H1 (cell line): ENCODE measurements around the gene INPP5K. TPM values are rescaled to one million over a fixed set of nuclear protein-coding genes. Genes with fewer than 3 reads are reported as not detected.

Experiments used
- CTCF ChIA-PET: fragments of 300-600 bp; sonication (Branson Sonifier 250); formaldehyde crosslinking; loops from one replicate; lab custom pipeline; 2021; ENCODE audit not compliant: partially characterized antibody; lab: Charles Lee
- POLR2A ChIA-PET: fragments of 300-600 bp; sonication (Branson Sonifier 250); formaldehyde crosslinking; loops from one replicate; lab custom pipeline; 2021; ENCODE audit warnings: inconsistent platforms; ENCODE audit not compliant: partially characterized antibody; lab: Charles Lee
- DNase-seq, 2 experiments: peaks; one replicate each; pipeline versions ENCODE4 v3.0.0 to v3.0.0-alpha.2; 2010 to 2022; ENCODE audit warnings: low spot score in 2 of 2, low read depth in 1 of 2, mixed read lengths in 1 of 2
- FAIRE-seq: peaks from 2 replicates; lab custom pipeline; 2011; peaks lifted over from hg19 to GRCh38; lab: Jason Lieb, UNC
- H2AFZ ChIP-seq: 2 replicates; pipeline ENCODE4 v1.8.1; 2012; ENCODE audit warnings: low read length, inconsistent platforms
- H2AK5ac ChIP-seq: 2 replicates; pipeline ENCODE4 v1.6.1; 2013; ENCODE audit warnings: low read depth, low read length
- H2BK120ac ChIP-seq: replicated peaks from 2 replicates; pipeline ENCODE3; 2013; ENCODE audit warnings: low read depth, low read length, inconsistent platforms
- H2BK12ac ChIP-seq: 2 replicates; pipeline ENCODE4 v1.6.1; 2013; ENCODE audit warnings: low read depth, low read length
- H2BK15ac ChIP-seq: 2 replicates; pipeline ENCODE4 v1.6.1; 2013; ENCODE audit warnings: low read length
- H2BK20ac ChIP-seq: 2 replicates; pipeline ENCODE4 v1.6.1; 2013; ENCODE audit warnings: low read length
- H2BK5ac ChIP-seq: 2 replicates; pipeline ENCODE4 v1.6.1; 2013; ENCODE audit warnings: low read depth, low read length
- H3K14ac ChIP-seq: 2 replicates; pipeline ENCODE4 v1.6.1; 2013; ENCODE audit warnings: inconsistent platforms; ENCODE audit not compliant: insufficient read length
- H3K18ac ChIP-seq: 2 replicates; pipeline ENCODE4 v1.6.1; 2013; ENCODE audit warnings: low read length; ENCODE audit errors: extremely low read depth
- H3K23ac ChIP-seq: 2 replicates; pipeline ENCODE4 v1.6.1; 2013; ENCODE audit warnings: inconsistent platforms; ENCODE audit not compliant: insufficient read length
- H3K23me2 ChIP-seq: 2 replicates; pipeline ENCODE4 v1.6.1; 2013; ENCODE audit warnings: low read depth, low read length
- H3K27ac ChIP-seq: 2 replicates; pipeline ENCODE4 v1.6.1; 2011; ENCODE audit warnings: low read depth, low read length, inconsistent platforms
- H3K27me3 ChIP-seq, 4 experiments: replicated peaks in 1 of 4; 1 replicate in 1 of 4; 2 replicates in 3 of 4; pipeline versions ENCODE4 v1.6.1 to v1.8.1; 2011 to 2013; ENCODE audit warnings: low read length in 3 of 4, mild to moderate bottlenecking in 3 of 4, inconsistent platforms in 2 of 4, mixed read lengths in 2 of 4, moderate library complexity in 1 of 4; ENCODE audit not compliant: control insufficient read depth in 3 of 4, insufficient read depth in 3 of 4; ENCODE audit errors: extremely low read depth in 1 of 4
- H3K36me3 ChIP-seq, 4 experiments: 2 replicates each; pipeline versions ENCODE4 v1.6.1 to v1.8.1; 2011 to 2013; ENCODE audit warnings: mild to moderate bottlenecking in 4 of 4, low read length in 3 of 4, moderate library complexity in 2 of 4, control low read depth in 1 of 4, inconsistent platforms in 1 of 4; ENCODE audit not compliant: insufficient read depth in 4 of 4, control insufficient read depth in 2 of 4
- H3K4ac ChIP-seq: replicated peaks from 2 replicates; pipeline ENCODE3; 2013; ENCODE audit warnings: low read length, low read depth, mixed read lengths, inconsistent platforms; ENCODE audit not compliant: insufficient read length
- H3K4me1 ChIP-seq, 4 experiments: replicated peaks in 1 of 4; 1 replicate in 1 of 4; 2 replicates in 3 of 4; pipeline versions ENCODE4 v1.6.1 to v1.8.1; 2011 to 2013; ENCODE audit warnings: low read length in 3 of 4, inconsistent platforms in 2 of 4, mixed read lengths in 1 of 4; ENCODE audit not compliant: insufficient read depth in 4 of 4, control insufficient read depth in 3 of 4
- H3K4me2 ChIP-seq, 2 experiments: 2 replicates each; pipeline versions ENCODE4 v1.6.1 to v1.8.1; 2011 to 2013; ENCODE audit warnings: low read depth in 2 of 2, low read length in 2 of 2, control low read depth in 1 of 2, inconsistent platforms in 1 of 2, mild to moderate bottlenecking in 1 of 2; ENCODE audit not compliant: insufficient read depth in 1 of 2
- H3K4me3 ChIP-seq, 4 experiments: fragments of 200-600, 300-600 bp in 1 of 4; sonication (generic), shearing (Covaris generic), sonication (Bioruptor Twin) in 1 of 4; 2 replicates each; pipeline versions ENCODE4 v1.5.1 to v1.8.1; 2011 to 2016; ENCODE audit warnings: low read length in 4 of 4, low read depth in 3 of 4, control low read depth in 2 of 4, inconsistent platforms in 2 of 4, mild to moderate bottlenecking in 2 of 4, mixed read lengths in 1 of 4, moderate library complexity in 1 of 4; ENCODE audit not compliant: insufficient read depth in 2 of 4; ENCODE audit errors: extremely low read depth in 1 of 4
- H3K56ac ChIP-seq: replicated peaks from 2 replicates; pipeline ENCODE3; 2013; ENCODE audit warnings: low read depth, mild to moderate bottlenecking, mixed read lengths, low read length, inconsistent platforms; ENCODE audit not compliant: insufficient read length
- H3K79me1 ChIP-seq: 2 replicates; pipeline ENCODE4 v1.6.1; 2013; ENCODE audit warnings: low read depth, low read length, control low read depth
- H3K79me2 ChIP-seq, 2 experiments: 2 replicates each; pipeline versions ENCODE4 v1.6.1 to v1.8.1; 2012 to 2013; ENCODE audit warnings: low read length in 2 of 2, mild to moderate bottlenecking in 2 of 2, inconsistent platforms in 1 of 2; ENCODE audit not compliant: insufficient read depth in 2 of 2, control insufficient read depth in 1 of 2
- H3K9ac ChIP-seq, 4 experiments: replicated peaks in 1 of 4; 1 replicate in 1 of 4; 2 replicates in 3 of 4; pipeline versions ENCODE4 v1.6.1 to v1.8.1; 2011 to 2013; ENCODE audit warnings: low read depth in 3 of 4, low read length in 3 of 4, control low read depth in 2 of 4, mild to moderate bottlenecking in 2 of 4, moderate library complexity in 2 of 4, inconsistent platforms in 1 of 4; ENCODE audit errors: extremely low read depth in 1 of 4
- H3K9me3 ChIP-seq, 2 experiments: 2 replicates each; pipeline versions ENCODE4 v1.6.1 to v1.8.1; 2012 to 2013; ENCODE audit warnings: mild to moderate bottlenecking in 2 of 2, moderate library complexity in 2 of 2, control low read depth in 1 of 2, inconsistent platforms in 1 of 2, low read depth in 1 of 2, low read length in 1 of 2, mixed read lengths in 1 of 2; ENCODE audit not compliant: insufficient read depth in 2 of 2
- H4K20me1 ChIP-seq, 2 experiments: replicated peaks in 1 of 2; 2 replicates each; pipeline versions ENCODE3 to v1.8.1; 2011 to 2013; ENCODE audit warnings: inconsistent platforms in 2 of 2, low read length in 2 of 2, mild to moderate bottlenecking in 1 of 2; ENCODE audit not compliant: insufficient read depth in 2 of 2, control insufficient read depth in 1 of 2
- H4K5ac ChIP-seq: 2 replicates; pipeline ENCODE4 v1.6.1; 2013; ENCODE audit warnings: low read length, low read depth, mixed read lengths, inconsistent platforms; ENCODE audit not compliant: insufficient read length
- H4K8ac ChIP-seq: 2 replicates; pipeline ENCODE4 v1.8.0; 2013; ENCODE audit warnings: mild to moderate bottlenecking, moderate library complexity, low read length, inconsistent platforms; ENCODE audit not compliant: insufficient read depth; ENCODE audit errors: extremely low read depth
- H4K91ac ChIP-seq: replicated peaks from 2 replicates; pipeline ENCODE3; 2013; ENCODE audit warnings: low read length, mixed read lengths, inconsistent platforms; ENCODE audit not compliant: insufficient read length
- CTBP2 ChIP-seq: IDR thresholded peaks from 2 replicates; pipeline ENCODE4 v1.7.0; 2011; ENCODE audit warnings: borderline replicate concordance, mild to moderate bottlenecking, moderate library complexity, mixed read lengths, low read length; ENCODE audit not compliant: insufficient read depth, insufficient read length
- CTCF ChIP-seq, 3 experiments: IDR thresholded peaks; 1 replicate in 2 of 3; 2 replicates in 1 of 3; pipeline versions ENCODE4 v1.5.1 to v1.6.1; 2011; ENCODE audit warnings: low read length in 3 of 3, mild to moderate bottlenecking in 3 of 3, inconsistent platforms in 2 of 3, low read depth in 1 of 3, moderate library complexity in 1 of 3; ENCODE audit not compliant: insufficient read depth in 1 of 3; ENCODE audit errors: control extremely low read depth in 1 of 3
- FOSL1 ChIP-seq: IDR thresholded peaks from 2 replicates; pipeline ENCODE4 v1.6.1; 2011; ENCODE audit warnings: mild to moderate bottlenecking, low read depth, low read length, moderate library complexity; ENCODE audit not compliant: insufficient read depth
- GTF2F1 ChIP-seq: IDR thresholded peaks from 2 replicates; pipeline ENCODE4 v1.6.1; 2012; ENCODE audit warnings: low read depth, low read length, improper control_type of control experiment, borderline replicate concordance
- SIN3A ChIP-seq, 2 experiments: IDR thresholded peaks in 1 of 2; conservative IDR thresholded peaks in 1 of 2; 2 replicates each; pipeline ENCODE4 v1.6.1; 2011 to 2012; ENCODE audit warnings: low read length in 2 of 2, improper control_type of control experiment in 1 of 2, low read depth in 1 of 2, mild to moderate bottlenecking in 1 of 2
- SP1 ChIP-seq: IDR thresholded peaks from 2 replicates; pipeline ENCODE4 v1.6.1; 2011; ENCODE audit warnings: low read depth, low read length
- TAF1 ChIP-seq: IDR thresholded peaks from 2 replicates; pipeline ENCODE4 v1.6.1; 2011; ENCODE audit warnings: mild to moderate bottlenecking, low read depth, low read length
- YY1 ChIP-seq: IDR thresholded peaks from 2 replicates; pipeline ENCODE4 v1.6.1; 2011; ENCODE audit warnings: low read depth, mild to moderate bottlenecking, low read length
- WGBS, 2 experiments: shearing (Covaris generic) in 1 of 2; methylation state at CpG; one replicate each; pipeline versions ENCODE4 v1.1.6 to v1.1.7; 2013 to 2015; ENCODE audit warnings: low lambda C conversion rate in 2 of 2, mixed read lengths in 2 of 2, inconsistent platforms in 1 of 2, low coverage in 1 of 2, missing lambda C conversion rate in 1 of 2; ENCODE audit not compliant: insufficient replicate concordance in 2 of 2, insufficient coverage in 1 of 2, insufficient read length in 1 of 2; ENCODE audit errors: extremely low coverage in 1 of 2, missing lambda C conversion rate in 1 of 2; 5-methylcytosine and 5-hydroxymethylcytosine counted together
- polyA plus RNA-seq, 7 experiments: library from polyadenylated mRNA; depleted of rRNA in 3 of 7; stranded (reverse) in 5 of 7; unstranded in 2 of 7; fragments of >200 nt in 5 of 7; fragments of 200-250 nt in 2 of 7; gene quantifications; 1 replicate in 5 of 7; 2 replicates in 1 of 7; 4 replicates in 1 of 7; pipeline versions ENCODE4 v1.2.1 to v1.2.3, GENCODE V29; 2011 to 2013; ENCODE audit warnings: missing spikeins in 2 of 7, mixed read lengths in 2 of 7
- total RNA-seq: library from RNA; stranded (reverse); fragmentation: NEBNext Ultra II Directional; extraction: Animal tissue kit (Norgen Biotek cat#: 25700); gene quantifications from 2 replicates; pipeline ENCODE4 v1.2.1, GENCODE V29; 2021

INPP5K gene
- total and polyA plus RNA-seq, 2 of the 8 experiments (the other 6 are each of a cell fraction or from before 2014, with no cell fraction given): 21.0 to 24.1 TPM

DNA sequence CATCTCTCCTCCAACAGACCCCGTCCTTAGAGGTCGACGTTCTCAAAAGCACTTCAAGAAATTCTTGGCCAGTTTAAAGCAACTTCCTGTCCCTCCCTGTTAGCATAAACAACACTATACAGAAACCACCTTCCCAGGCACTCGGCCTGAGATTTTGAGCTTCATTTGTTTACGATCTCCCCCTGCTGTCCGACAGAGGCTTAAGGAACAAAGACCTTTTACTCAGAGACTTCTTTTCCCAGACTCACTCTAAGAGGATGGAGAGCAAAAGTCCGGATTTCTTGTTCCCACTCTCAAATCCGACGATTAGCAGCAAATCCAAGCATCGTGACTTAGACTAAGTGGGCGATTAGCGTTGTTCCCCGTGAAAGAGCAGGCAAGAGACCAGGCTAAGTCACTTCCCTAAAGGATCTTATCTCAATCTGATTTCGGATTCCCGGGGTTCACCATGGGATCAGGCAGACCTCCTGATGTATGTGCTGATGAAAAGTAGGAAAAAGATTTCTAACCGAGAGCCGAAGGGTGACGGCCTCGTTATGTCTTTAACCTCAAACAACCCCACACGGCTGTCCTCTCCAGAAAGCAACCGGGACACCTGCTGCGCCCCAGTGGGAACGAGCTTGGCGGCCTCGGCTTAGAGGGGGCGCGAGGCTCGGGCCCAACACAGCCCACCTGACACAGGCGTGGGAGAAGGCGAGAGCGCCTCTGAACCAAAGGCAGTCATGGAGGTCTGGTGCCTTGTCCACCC, 598 bp downstream of the INPP5K start:
- Histone ChIP-seq H3K27ac (peak overlapping the region; percentile 26; the same call in 1 of the 2 replicates), H3K27me3 (no peaks in the 10 kb centered on the region), H2BK12ac (no peak overlapping the region), H3K4me3 (peak overlapping the region; percentile 85 to 92 (median 90)), H2BK15ac (no peak overlapping the region), H2BK5ac (peak overlapping the region; percentile 29), H3K4me2 (peak overlapping the region; percentile 63 to 95), H3K23me2 (peaks cover 6% of the 10 kb centered on the region; the same call in 1 of the 2 replicates), H3K23ac (no peak overlapping the region), H4K91ac (peak overlapping the region; percentile 25), H3K79me1 (peaks cover 8% of the 10 kb centered on the region; the same call in 1 of the 2 replicates), H4K8ac (peak overlapping the region; percentile 88), H3K9ac (peak overlapping the region in 3 of 4 experiments; percentile 49 to 69 (median 68); a peak in 6 of 7 replicates), H3K4ac (no peak overlapping the region), H3K56ac (no peak overlapping the region), H2BK120ac (no peak overlapping the region), H4K20me1 (peaks cover 0 to 3% of the 10 kb centered on the region in 2 experiments), H4K5ac (peak overlapping the region; percentile 18), H3K4me1 (peaks cover 0 to 6% (median 3%) of the 10 kb centered on the region in 4 experiments; a peak in 5 of 7 replicates), H3K36me3 (peaks cover 0 to 9% (median 1%) of the 10 kb centered on the region in 4 experiments; a peak in 5 of 8 replicates), H3K18ac (no peak overlapping the region; the same call in 1 of the 2 replicates), H2AK5ac (no peak overlapping the region), H3K79me2 (no peaks in the 10 kb centered on the region), H3K9me3 (no peaks in the 10 kb centered on the region), H2BK20ac (no peak overlapping the region), H3K14ac (no peak overlapping the region), H2AFZ (no peak overlapping the region)
- peak; percentile 76 for FAIRE-seq
- peak; percentile 49 to 59 for DNase-seq
- ChIA-PET CTCF (interaction anchor here (0.6 to 4.0 kb wide), 23 partner anchors 11 to 258 kb away, joined by 3 to 30 read pairs (median 5); partner anchors contain the start of gene MYO1C), POLR2A (interaction anchor here (0.6 to 5.2 kb wide), 30 partner anchors 9 to 245 kb away, joined by 3 to 30 read pairs (median 4); partner anchors contain the start of genes CRK, MYO1C, PITPNA and SLC43A2)
- WGBS, 2 experiments: 9% methylated on average over 31 of the region's 31 CpGs; no CpG with 5 or more reads in 1 of the 2 experiments
- TF ChIP-seq GTF2F1 (no peak), SP1 (no peak), SIN3A (conservative IDR thresholded peaks at IDR 0.05 in 1 of 2, IDR thresholded peaks at IDR 0.05 in 1 of 2; ENCODE audit: low read depth in 1 of 2, low read length in 2 of 2) (peak; percentile 40 to 82; a peak in 2 of 4 replicates), CTBP2 (no peak), CTCF (IDR thresholded peaks at IDR 0.05; ENCODE audit: control extremely low read depth in 1 of 3, insufficient read depth in 1 of 3, low read depth in 1 of 3, low read length in 3 of 3) (peak in 2 of 3 experiments; percentile 50 to 60; a peak in 3 of 4 replicates), FOSL1 (no peak), TAF1 (no peak), YY1 (no peak)
